Fibroblast of mammary gland (primary cell): ENCODE results near the gene SULT1A4.
"Not testable (repeated sequence)": the region's sequence is repeated elsewhere in the genome, so short reads cannot be mapped to it uniquely, and the experiment has no call there.

Experiments used
- DNase-seq: peaks from one replicate; pipeline ENCODE4 v3.0.0-alpha.2; 2010; ENCODE audit warnings: low read depth
- H3K4me3 ChIP-seq: 2 replicates; pipeline ENCODE4 v1.5.1; 2011; ENCODE audit warnings: low read depth, mild to moderate bottlenecking, low read length, moderate library complexity; ENCODE audit not compliant: control insufficient read depth

SULT1A4 gene

GRCh38 chr16:29459706-29460646 is at the start of gene SULT1A4:
SULT1A4 (plus strand) TSS chr16:29459913; CDS start chr16:29461386, 1,473 bp downstream.
- DNase-seq, H3K4me3 ChIP-seq: not testable (repeated sequence)

GRCh38 chr16:29423587-29423986 is 36.1 kb upstream of the SULT1A4 start:
- DNase-seq, H3K4me3 ChIP-seq: not testable (repeated sequence)

GRCh38 chr16:29425390-29425789 is 34.3 kb upstream of the SULT1A4 start:
- not testable (repeated sequence) for H3K4me3 ChIP-seq, DNase-seq

- DNase-seq, result not testable (repeated sequence)
Observed at GRCh38 chr16:29453754-29454153, 6.0 kb upstream of the SULT1A4 start.

GRCh38 chr16:29454269-29454668 is 5.4 kb upstream of the SULT1A4 start, which contains the start of the genes BOLA2 and SLX1B:
BOLA2 (minus strand) TSS chr16:29454351; CDS start chr16:29454253, 98 bp downstream.
SLX1B (plus strand) TSS chr16:29454533.
- not testable (repeated sequence) for DNase-seq, H3K4me3 ChIP-seq

More at GRCh38 chr16:29453754-29454153, 6.0 kb upstream of the SULT1A4 start:
- H3K4me3 ChIP-seq, result not testable (repeated sequence)

- not testable (repeated sequence) for DNase-seq, H3K4me3 ChIP-seq
Observed at GRCh38 chr16:29454828-29455227, 4.9 kb upstream of the SULT1A4 start.

- not testable (repeated sequence) for H3K4me3 ChIP-seq, DNase-seq
Observed at GRCh38 chr16:29457660-29458059, 2.1 kb upstream of the SULT1A4 start.

GRCh38 chr16:29460647-29461030 is 926 bp downstream of the SULT1A4 start:
- DNase-seq, H3K4me3 ChIP-seq: not testable (repeated sequence)

GRCh38 chr16:29465985-29466824 is 6.5 kb downstream of the SULT1A4 start:
- not testable (repeated sequence) for DNase-seq

GRCh38 chr16:29466904-29467303 is 7.2 kb downstream of the SULT1A4 start:
- not testable (repeated sequence) for DNase-seq, H3K4me3 ChIP-seq

More at GRCh38 chr16:29465985-29466824, 6.5 kb downstream of the SULT1A4 start:
- H3K4me3 ChIP-seq, result not testable (repeated sequence)

- not testable (repeated sequence) for DNase-seq, H3K4me3 ChIP-seq
Observed at GRCh38 chr16:29467654-29468366, 8.1 kb downstream of the SULT1A4 start.

- not testable (repeated sequence) for H3K4me3 ChIP-seq, DNase-seq
Observed at GRCh38 chr16:29469660-29470059, 9.9 kb downstream of the SULT1A4 start.

- H3K4me3 ChIP-seq, DNase-seq: not testable (repeated sequence)
Observed at GRCh38 chr16:29472065-29472464, 12.4 kb downstream of the SULT1A4 start.

- H3K4me3 ChIP-seq, DNase-seq: not testable (repeated sequence)
Observed at GRCh38 chr16:29482276-29482675, 22.6 kb downstream of the SULT1A4 start.

GRCh38 chr16:29506308-29506707 is 46.6 kb downstream of the SULT1A4 start, which contains the start of gene NPIPB12:
NPIPB12 (minus strand) TSS chr16:29506408.
- not testable (repeated sequence) for H3K4me3 ChIP-seq, DNase-seq
